Head of caudate nucleus (tissue), 42 donors: ENCODE measurements around the gene TBC1D14.
"Not testable (repeated sequence)": the region's sequence is repeated elsewhere in the genome, so short reads cannot be mapped to it uniquely, and the experiment has no call there.

Source experiments
- DNase-seq, 42 donors: peaks; one replicate each; pipeline versions ENCODE4 v3.0.0 to v3.0.0-alpha.2; 2020 to 2021; ENCODE audit warnings: mixed read lengths in 7 of 42
- intact Hi-C: fragments of 100-400 bp; cut with DNase I; formaldehyde crosslinking; loops from one replicate; pipeline ENCODE4 v1.15.0; 2022

The TBC1D14 gene

DNA sequence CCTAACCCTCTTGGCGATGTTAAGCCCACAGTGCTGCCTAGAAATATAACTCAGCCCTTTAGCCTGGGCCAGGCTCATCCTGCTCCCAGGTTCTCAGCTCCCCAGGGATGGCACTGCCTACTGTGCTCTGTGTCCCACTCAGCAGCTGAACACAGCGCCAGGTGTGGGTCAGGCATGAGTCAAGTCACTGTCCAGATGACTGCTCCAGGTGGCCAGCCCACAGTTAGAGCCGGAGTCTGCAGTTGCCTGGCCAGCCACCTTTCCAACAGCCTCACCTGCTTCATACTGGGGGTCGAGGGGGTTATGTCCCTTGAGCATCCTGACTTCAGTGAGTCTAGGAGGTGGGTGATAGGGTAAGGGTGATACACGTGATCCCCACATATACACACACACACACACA lies 48.4 kb downstream of the TBC1D14 start:
- peak in 3 of 42 donors; percentile 9 to 28 (median 20) for DNase-seq
- intact Hi-C loops, result no loop called here

DNA sequence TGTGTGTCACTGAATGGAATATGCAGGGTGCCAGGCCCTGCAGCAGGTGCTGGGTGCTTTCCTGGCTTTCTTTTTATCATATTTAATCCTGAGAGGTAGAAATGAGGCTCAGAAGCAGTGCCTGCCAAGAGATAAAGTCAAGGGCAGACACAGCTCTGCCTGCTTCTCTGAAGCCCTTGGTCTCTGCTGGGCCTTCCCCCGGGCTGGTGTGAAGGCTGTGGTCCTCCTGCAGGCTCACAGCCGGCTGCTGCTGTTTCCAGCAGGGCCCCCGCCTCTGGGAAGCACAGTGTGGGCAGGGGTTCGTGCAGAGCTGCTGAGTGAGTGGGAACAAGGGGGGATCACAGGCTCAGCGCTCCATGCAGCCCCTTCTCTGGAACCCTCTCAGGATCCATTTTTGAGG lies 49.6 kb downstream of the TBC1D14 start:
- intact Hi-C loops, result no loop called here
- DNase-seq, result peak in 3 of 42 donors; percentile 10 to 36 (median 27)

DNA sequence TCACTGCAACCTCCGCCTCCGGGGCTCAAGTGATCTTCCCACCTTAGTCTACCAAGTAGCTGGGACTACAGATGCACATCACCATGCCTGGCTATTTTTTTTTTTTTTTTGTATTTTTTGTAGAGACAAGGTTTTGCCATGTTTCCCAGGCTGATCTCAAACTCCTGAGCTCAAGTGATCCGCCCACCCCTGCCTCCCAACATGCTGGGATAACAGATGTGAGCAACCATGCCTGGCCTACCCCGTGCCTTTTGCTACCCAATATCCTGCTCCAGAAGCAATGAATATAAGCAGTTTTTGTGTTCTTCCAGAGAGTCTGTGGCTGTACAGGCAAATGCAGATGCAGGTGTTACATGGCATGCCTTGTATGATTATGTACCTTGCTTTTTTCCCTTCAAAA lies 50.5 kb downstream of the TBC1D14 start:
- peak in 9 of 42 donors; percentile 32 to 72 (median 57) for DNase-seq
- intact Hi-C loops, result no loop called here

DNA sequence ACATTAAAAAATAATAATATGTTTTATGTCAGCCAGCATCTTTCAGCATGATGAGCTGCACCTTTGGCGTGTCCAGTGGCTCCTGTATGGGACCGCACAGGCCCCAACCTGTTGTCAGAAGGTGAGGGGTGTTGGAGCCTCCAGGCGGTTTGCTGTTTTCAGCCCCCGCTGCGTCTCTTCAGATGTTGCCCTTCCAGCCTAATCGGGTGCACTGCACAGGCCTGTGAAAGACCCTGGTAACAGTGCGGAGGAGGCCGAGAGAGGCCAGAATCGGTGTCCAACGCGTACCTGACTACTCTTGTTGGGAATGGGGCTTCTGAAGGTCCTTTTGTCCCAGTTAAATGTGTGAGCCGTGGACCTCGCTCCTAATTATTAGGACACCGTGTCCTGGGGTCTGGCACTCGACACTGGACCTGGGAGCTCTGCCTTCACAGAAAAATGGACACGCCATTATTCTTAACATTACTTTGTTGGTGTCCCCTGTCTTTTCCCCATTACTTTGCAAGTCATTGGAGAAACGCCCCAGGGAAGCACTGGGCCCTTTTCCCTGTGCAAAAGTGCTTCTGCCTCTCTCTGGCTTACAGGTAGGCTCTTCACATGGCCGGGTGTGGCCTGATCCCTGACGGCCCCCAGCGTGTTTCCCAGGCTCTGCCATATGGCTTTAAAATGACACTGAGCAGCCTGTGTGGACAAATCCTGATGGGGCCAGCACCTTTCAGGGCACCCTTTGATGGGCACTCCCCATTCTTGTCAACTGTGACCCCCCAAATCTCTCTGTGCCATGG lies 51.2 kb downstream of the TBC1D14 start:
- DNase-seq, result peak in 2 of 42 donors; percentile 9 to 30
- intact Hi-C loops, result no loop called here

DNA sequence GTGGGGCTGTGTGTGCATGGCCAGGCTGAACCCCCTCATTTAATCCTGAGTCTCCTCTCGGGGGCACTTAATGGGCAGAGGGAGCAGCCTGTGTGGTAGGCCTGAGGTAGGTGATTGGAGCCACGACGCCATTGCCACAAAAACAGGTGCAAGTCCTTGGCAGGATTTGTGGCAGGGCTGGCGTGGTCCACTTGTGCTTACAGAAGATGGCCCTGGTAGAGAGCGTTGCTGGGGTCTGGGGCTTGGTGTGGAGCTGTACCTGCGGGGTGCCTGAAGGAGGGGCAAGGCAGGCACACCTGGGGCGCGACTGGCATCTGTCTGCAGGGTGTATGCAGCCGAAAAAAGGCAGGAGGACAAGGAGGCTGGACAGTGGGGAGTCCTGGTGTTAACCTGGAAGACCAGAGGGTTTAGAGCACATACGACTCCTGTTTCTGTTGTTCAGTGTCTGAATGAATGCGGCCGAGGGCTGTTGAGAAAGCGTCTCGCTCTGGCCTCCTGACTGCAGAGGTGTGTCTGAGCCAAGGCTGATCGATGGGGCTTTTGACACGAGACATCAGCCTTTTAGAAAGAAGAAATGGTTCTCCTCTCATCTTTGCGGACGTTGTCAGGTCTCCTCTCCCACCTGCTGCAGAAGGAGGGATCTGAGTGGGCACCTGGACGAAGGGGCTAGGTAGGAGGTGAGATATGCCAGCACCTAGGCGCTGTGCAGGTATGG lies 52.0 kb downstream of the TBC1D14 start:
- intact Hi-C loops, result no loop called here
- DNase-seq, result peak in 2 of 42 donors; percentile 10 to 27

DNA sequence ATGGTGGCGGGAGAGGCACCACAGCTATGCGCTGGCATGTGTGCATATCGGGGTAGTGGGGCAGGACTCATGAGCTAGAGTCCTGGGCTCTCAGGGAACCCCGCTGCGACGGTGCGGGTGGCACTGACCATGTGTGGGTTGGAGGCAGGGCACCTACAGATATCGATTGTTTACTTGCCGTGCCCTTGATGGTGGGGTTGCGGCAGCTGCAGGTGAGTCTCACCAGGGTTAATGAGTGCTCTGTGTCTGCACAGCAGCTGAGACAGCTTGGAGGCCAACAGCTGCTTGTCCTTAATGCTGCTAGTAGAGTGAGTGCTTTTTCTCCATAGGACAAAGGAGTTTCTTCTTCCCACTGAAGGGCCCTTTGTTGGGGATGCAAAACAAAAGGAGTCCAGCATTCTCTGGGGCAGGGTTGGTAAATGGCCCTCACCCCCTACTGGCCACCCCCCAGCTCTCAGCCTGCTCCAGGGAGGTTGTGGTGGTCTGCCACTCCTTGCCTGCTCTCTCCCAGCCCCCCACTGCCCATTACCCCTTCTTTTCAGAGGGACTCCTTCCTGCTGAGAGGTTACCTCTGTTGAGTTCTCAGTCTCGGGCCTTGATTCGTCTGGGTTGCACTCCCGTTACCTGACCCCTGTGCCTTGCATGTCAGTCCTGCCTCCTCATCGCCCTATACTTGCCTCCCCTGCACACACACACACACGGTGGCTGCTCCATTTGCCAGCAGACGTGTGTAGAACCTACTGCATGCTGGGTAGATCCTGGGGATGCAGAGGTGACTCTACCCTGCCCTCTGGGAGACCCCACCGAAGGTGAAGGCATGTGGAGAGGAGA lies 52.8 kb downstream of the TBC1D14 start:
- peak in 34 of 42 donors; percentile 34 to 87 (median 64) for DNase-seq

DNA sequence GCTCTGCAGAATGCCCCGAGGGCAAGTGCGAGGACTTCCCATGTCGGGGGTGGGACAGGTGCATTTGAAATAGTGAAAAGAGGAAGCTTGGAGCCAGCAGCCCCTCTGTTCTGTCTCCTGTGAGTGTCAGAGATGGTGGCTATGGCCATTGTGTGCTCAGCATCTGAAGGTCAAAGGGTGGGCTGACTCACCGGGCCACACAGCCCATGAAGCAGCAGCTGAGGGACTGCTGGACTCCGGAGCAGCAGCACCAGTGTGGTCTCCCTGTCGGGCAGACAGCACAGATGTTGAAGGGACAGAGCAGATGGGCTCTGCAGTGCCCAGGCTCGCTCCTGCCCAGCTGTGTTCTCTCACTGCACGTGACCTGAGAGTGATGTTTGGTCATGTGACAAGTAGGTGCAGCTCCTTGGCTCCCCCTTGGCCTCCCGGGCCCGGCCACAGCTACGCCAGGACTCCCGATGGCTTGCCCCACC lies 53.5 kb downstream of the TBC1D14 start:
- intact Hi-C loops, result no loop called here
- peak in 9 of 42 donors; percentile 13 to 62 (median 41) for DNase-seq

More for the DNA sequence above, 52.8 kb downstream of the TBC1D14 start:
- intact Hi-C loops, result no loop called here

DNA sequence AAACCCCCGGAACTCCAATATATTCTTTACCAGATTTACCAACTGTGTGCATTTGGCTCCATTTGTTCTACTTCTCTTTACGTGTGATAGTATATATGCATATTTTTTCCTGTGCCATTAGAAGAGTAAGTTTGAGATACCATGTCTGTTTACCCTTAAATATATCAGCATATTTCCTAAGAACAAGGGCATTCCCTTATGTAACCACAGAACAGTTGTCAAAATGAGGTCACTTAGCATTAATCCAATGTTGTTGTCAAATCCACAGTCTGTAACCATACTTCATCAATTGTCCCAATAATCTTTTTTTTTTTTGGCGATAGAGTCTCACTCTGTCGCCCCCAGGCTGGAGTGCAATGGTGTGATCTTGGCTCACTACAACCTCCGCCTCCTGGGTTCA lies 55.2 kb downstream of the TBC1D14 start:
- intact Hi-C loops, result no loop called here
- no peak for DNase-seq

DNA sequence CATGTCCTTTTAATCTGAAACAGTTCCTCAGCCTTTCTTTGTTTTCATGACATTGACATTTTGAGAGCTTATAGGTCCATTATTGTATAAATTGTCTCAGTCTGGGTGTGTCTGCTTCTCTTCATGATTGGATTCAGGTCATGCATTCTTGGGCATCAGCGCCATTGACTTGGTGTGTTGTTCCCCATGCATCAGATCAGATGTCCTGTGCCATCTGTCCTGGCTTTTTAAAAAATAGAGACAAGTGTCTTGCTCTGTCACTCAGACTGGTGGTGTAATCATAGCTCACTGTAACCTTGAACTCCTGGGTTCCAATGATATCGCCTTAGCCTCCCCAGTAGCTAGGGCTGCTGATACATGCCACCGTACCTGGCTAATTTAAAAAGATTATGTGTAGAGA lies 55.7 kb downstream of the TBC1D14 start:
- intact Hi-C loops, result no loop called here
- DNase-seq, result no peak

DNA sequence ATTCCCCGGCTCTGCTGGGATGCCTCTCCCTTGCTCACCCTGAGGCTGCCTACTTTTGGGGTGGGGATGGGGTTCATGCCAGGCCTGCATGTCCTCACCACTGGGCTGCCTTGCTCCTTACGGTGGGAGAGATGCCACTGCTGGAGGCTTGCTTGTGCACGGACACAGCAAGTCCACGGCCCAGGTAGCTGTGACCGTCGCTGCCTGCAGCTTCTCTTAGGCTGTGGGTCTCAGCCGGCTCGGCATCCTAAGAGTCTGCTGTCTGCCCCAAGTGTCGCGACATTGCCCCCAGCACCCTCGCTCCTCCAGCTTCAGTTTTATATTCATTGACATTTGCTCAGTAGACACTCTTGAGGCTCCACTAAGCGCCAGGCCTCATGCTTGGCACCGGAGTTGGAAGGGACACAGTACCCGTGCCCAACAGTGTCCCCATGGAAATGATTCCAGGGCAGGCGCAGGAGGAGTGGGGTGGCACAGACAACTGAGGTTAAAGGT lies 58.3 kb downstream of the TBC1D14 start:
- intact Hi-C loops, result no loop called here
- peak in 2 of 42 donors; percentile 11 to 26 for DNase-seq

DNA sequence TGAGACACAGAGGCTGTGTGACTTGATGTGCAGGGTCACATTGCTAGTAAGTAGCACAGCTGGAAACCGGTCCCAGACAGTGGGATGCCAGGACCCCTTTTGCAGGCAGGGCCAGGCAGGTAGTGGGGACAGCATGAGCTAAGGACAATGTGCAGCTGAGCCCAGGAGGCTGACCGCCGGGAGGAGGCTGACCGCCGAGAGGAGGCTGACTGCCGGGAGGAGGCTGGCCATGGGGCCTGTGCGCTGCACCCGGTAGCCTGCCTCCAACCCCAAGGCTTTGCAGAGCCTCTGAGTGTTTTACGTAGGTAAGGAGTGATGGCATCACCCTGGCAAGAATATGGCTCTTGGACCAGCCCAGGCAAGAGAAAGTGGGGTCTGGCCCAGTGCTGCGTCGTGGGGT lies 58.9 kb downstream of the TBC1D14 start:
- intact Hi-C loops, result no loop called here
- peak in 1 of 42 donors; percentile 6 for DNase-seq

DNA sequence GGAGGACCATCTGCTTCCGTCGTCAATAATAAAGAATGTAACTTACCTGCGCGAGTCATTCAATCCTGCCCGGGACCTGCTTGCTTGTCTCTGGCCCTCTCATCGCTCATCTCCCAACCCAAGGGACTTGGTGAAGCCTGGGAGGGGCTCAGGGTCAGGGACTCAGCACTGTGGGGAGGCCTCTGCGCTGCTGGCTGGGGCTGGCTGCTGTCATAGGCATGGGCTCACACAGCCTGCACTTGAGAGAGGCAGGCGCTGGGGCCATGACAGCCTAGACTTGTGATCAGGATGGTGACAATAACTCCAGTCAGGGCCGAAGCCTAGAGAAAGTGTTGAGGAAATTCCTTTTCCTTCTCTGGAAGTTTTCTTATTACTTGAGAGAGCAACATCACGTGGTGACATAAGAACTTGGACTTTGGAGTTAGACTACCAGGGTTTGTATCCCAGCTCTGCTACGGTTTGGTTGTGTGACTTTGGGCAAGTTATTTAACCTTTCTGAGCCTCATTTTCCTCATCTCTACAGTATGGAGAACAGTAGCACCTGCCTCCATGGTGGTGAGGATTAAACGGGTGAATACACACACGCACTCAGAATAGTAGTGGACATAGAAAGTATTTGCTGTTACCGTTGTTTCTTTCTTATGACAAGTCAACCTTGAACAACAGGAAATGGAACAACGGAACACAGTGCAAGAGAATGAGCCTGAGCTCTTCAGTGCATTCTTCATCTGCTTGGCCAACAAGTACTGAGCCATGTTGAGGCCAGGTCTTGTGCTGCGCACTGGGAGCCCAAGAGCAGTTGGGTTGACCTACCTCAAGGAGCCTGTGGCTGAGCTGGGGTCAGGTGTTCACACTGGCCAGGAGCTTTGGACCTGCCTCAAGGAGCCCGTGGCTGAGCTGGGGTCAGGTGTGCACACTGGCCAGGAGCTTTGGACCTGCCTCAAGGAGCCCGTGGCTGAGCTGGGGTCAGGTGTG lies 60.5 kb downstream of the TBC1D14 start:
- peak in 1 of 42 donors; percentile 11 for DNase-seq
- intact Hi-C loops, result no loop called here

DNA sequence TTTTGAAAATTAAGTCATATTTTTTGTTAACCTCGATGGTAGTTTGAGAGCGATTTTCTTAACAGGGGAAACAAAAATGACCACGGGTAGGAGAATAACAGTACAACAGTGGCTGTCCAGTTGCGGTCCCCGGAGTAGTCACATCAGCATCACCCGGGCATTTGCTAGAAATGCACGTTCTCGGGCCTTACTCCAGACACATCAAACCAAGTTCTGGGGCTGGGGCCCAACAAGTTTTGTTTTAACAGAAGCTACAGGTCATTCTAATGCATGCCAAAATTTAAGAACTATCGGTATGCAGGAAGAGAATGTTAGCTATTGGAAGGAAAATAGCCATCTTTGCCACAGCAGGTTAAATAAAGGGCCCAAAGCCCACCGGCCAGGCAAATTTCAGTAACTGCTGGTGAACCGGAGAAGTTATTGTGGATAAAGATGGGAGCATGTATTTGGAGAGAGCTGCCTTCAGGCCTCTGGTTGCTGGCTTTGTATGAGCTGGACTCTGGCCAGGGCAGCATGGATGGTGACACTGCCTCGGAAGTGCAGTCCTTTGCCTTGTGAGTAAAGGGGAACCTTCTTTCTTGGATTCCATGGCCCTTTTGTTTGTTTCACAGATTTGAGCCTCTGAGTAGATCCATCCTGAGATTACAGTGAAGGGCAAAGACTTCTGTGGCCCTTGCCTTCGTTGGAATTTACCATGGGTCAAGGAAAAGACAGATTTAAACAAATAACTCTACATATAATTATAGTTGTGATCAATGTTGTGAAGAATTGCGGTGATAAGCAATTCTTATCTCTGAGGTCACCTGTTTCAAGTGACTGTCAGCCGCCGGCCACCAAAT lies 62.1 kb downstream of the TBC1D14 start:
- intact Hi-C loops, result no loop called here
- DNase-seq, result peak in 30 of 42 donors; percentile 27 to 82 (median 61)

DNA sequence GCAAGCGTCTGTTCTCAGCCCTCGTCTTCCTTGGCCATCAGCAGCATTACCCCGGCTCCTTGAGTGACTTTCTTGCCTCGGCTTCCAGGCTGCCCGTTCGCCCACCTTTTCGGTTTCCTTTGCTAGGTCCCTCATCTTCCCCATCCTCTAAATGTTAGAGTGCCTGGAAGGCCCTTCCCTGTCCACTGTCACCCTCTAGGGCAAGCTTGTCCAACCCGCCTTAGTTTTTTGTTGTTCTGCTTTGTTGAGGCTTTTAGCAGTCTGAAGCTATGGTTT lies 62.7 kb downstream of the TBC1D14 start:
- intact Hi-C loops, result no loop called here
- DNase-seq, result peak in 1 of 42 donors; percentile 13

DNA sequence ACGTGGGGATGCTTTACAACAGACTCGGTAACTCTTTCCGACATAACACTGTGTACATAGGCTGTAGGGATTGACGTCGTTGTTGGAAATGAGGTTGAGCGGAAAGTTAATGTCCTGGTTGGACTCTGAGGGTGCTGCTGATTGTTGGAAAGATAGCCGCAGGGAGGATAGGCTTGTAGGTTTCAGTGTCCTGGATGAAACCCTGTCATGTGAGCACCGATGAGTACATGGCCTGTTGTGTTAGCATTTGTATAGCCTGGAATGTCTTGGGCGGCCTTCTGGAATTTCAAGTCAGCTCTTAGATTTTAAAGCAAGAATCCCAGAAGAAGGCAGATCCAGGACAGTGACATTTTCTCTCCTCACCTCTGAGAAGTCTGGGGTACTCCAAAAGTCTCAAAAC lies 63.3 kb downstream of the TBC1D14 start:
- intact Hi-C loops, result no loop called here
- DNase-seq, result no peak

DNA sequence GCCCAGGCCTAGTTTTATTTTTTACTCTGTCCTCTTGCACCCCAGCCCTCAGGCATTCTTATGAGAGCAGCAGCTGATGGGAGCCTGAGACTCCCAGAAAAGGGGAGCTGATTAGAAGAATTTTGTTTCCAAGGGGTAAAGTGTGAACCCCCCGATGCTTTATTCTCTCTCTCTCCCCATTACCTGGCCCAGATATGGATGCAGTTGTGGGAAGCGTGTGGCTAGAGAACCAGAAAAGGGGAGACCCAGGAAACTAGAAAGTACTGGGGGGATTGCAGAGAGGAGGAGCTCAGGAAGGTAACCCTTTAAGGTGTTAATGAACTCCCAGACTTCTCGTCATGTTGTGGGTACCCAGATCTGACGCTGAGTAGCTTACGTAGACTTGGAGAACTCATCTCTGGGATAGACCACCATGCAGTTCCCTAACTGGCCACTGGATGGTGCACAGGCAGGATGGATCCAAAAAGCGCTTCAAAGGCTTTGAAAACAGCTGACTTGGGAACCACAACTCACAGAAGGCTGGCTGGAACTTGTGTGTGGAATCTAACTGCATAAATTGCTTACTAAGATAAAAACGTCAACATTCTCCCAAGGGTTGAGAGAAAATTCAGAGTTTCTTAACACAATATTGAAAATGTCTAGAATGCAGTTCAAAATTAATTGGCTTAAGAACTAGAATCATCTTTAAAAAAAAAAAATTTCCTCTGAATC lies 64.7 kb downstream of the TBC1D14 start:
- intact Hi-C loops, result no loop called here
- peak; percentile 52 to 95 (median 87) for DNase-seq

DNA sequence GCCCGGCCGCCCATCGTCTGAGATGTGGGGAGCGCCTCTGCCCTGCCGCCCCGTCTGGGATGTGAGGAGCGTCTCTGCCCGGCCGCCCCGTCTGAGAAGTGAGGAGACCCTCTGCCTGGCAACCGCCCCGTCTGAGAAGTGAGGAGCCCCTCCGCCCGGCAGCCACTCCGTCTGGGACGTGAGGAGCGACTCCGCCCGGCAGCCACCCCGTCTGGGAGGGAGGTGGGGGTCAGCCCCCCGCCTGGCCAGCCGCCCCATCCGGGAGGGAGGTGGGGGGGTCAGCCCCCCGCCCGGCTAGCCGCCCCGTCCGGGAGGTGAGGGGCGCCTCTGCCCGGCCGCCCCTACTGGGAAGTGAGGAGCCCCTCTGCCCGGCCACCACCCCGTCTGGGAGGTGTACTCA lies 68.2 kb downstream of the TBC1D14 start:
- DNase-seq, intact Hi-C loops: not testable (repeated sequence)
